Measurements from ENCODE around the gene MTIF2.
"Not testable (repeated sequence)": the region's sequence is repeated elsewhere in the genome, so short reads cannot be mapped to it uniquely, and the experiment has no call there.

The MTIF2 gene

GRCh38 chr2:55279214-55279835 lies 10.3 kb upstream of the MTIF2 start:
- not testable (repeated sequence) for H3K79me2 ChIP-seq (ENCODE audit: insufficient read depth, low read length); H3K4me3 ChIP-seq (ENCODE audit: low read length, poor library complexity, severe bottlenecking); H3K36me3 ChIP-seq (ENCODE audit: insufficient read depth, low read length); H3K9ac ChIP-seq (ENCODE audit: low read depth, low read length, poor library complexity, severe bottlenecking); H2AFZ ChIP-seq (ENCODE audit: low read length); H4K20me1 ChIP-seq (ENCODE audit: insufficient read depth, low read length, poor library complexity, severe bottlenecking); H3K9me3 ChIP-seq (ENCODE audit: insufficient read depth, low read depth, low read length); H3K27me3 ChIP-seq (ENCODE audit: insufficient read depth, low read length, poor library complexity, severe bottlenecking); H3K4me2 ChIP-seq (ENCODE audit: low read depth, low read length, poor library complexity, severe bottlenecking); H3F3A ChIP-seq (ENCODE audit: low read depth); H3K9me2 ChIP-seq (replicated peaks; ENCODE audit: low read depth, low read length)
- peaks cover 19% of the 10 kb centered on the region for H3K4me1 ChIP-seq (ENCODE audit: insufficient read depth, low read length, poor library complexity, severe bottlenecking)

DNA sequence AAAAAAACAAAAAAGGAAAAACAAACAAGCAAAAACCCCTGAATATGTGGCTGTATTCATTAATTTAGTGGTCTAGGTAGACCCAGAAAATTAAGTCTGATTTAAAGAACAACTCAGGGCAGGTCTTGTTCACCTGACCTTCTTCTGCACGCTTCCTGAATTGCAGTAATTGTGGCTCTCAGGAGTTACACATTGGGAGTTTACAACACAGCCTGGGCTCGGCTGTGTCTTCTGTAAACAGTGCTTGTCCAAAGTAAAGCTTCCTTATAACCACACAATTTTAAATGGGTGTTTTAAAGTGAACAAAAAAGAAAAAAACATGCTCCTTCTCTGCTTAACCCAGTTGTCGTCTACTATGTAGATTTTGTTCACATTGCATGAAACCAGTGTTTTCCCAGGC lies 8.3 kb upstream of the MTIF2 start:
- H3K9ac ChIP-seq (ENCODE audit: low read depth, low read length, poor library complexity, severe bottlenecking) = no peak overlapping the region
- H3K27me3 ChIP-seq (ENCODE audit: insufficient read depth, low read length, poor library complexity, severe bottlenecking) = no peaks in the 10 kb centered on the region
- H4K20me1 ChIP-seq (ENCODE audit: insufficient read depth, low read length, poor library complexity, severe bottlenecking) = no peaks in the 10 kb centered on the region
- H3K36me3 ChIP-seq (ENCODE audit: insufficient read depth, low read length) = no peaks in the 10 kb centered on the region
- H2AFZ ChIP-seq (ENCODE audit: low read length) = no peak overlapping the region
- H3K9me2 ChIP-seq (replicated peaks; ENCODE audit: low read depth, low read length) = no peaks in the 10 kb centered on the region
- no peaks in the 10 kb centered on the region for H3K9me3 ChIP-seq (ENCODE audit: insufficient read depth, low read depth, low read length)
- TF ChIP-seq EZH2phosphoT487 (IDR thresholded peaks at IDR 0.05; ENCODE audit: borderline replicate concordance) = no peak
- TF ChIP-seq CTCF (conservative IDR thresholded peaks at IDR 0.05; ENCODE audit: low read length) = no peak
- H3K4me1 ChIP-seq (ENCODE audit: insufficient read depth, low read length, poor library complexity, severe bottlenecking) = peaks cover 6% of the 10 kb centered on the region
- H3F3A ChIP-seq (ENCODE audit: low read depth) = no peaks in the 10 kb centered on the region
- H3K79me2 ChIP-seq (ENCODE audit: insufficient read depth, low read length) = peaks cover under 1% of the 10 kb centered on the region; the same call in 1 of the 2 replicates
- H3K4me2 ChIP-seq (ENCODE audit: low read depth, low read length, poor library complexity, severe bottlenecking) = no peak overlapping the region
- no peak overlapping the region for H3K4me3 ChIP-seq (ENCODE audit: low read length, poor library complexity, severe bottlenecking)

DNA sequence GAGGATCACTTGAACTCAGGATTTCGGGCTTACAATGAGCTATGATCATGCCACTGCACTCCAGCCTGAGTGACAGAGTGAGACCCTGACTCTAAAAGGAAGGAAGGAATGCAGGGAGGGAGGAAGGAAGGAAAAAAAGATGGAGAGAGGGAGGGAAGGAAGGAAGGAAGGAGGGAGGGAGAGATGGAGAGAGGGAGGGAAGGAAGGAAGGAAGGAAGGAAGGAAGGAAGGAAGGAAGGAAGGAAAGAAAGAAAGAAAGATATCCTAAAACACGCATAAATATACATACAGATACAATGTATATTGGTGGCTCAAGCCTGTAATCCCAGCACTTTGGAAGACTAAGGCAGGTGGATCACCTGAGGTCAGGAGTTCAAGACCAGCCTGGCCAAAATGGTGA lies 5.3 kb upstream of the MTIF2 start:
- not testable (repeated sequence) for H3K27me3 ChIP-seq (ENCODE audit: insufficient read depth, low read length, poor library complexity, severe bottlenecking); H3K9me3 ChIP-seq (ENCODE audit: insufficient read depth, low read depth, low read length); H3K9me2 ChIP-seq (replicated peaks; ENCODE audit: low read depth, low read length); H4K20me1 ChIP-seq (ENCODE audit: insufficient read depth, low read length, poor library complexity, severe bottlenecking); H2AFZ ChIP-seq (ENCODE audit: low read length); H3F3A ChIP-seq (ENCODE audit: low read depth); H3K79me2 ChIP-seq (ENCODE audit: insufficient read depth, low read length); H3K36me3 ChIP-seq (ENCODE audit: insufficient read depth, low read length); H3K4me2 ChIP-seq (ENCODE audit: low read depth, low read length, poor library complexity, severe bottlenecking); H3K9ac ChIP-seq (ENCODE audit: low read depth, low read length, poor library complexity, severe bottlenecking); H3K4me3 ChIP-seq (ENCODE audit: low read length, poor library complexity, severe bottlenecking)
- H3K4me1 ChIP-seq (ENCODE audit: insufficient read depth, low read length, poor library complexity, severe bottlenecking) = peaks cover 14% of the 10 kb centered on the region

DNA sequence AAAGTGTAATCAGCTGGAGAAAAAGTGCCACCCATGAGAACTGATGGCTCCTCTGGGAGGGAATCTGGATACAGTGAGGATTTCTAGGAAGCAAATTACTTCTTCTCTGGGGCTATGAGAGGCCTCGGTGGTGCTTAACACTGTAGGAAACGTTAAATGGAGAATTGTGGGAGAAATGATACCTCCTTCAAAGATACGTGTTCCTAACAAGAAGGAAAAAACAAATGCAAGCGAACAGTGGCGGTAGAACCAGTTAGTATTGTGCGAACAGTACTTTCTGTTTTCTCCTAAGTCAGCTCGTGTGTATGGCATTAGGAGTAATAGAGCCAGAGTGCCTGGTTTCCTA lies 587 bp upstream of the MTIF2 start:
- Histone ChIP-seq H3K9ac (ENCODE audit: low read depth, low read length, poor library complexity, severe bottlenecking) (peak overlapping the region; percentile 93), H3K27me3 (ENCODE audit: insufficient read depth, low read length, poor library complexity, severe bottlenecking) (no peaks in the 10 kb centered on the region), H4K20me1 (ENCODE audit: insufficient read depth, low read length, poor library complexity, severe bottlenecking) (no peaks in the 10 kb centered on the region), H3K36me3 (ENCODE audit: insufficient read depth, low read length) (no peaks in the 10 kb centered on the region), H3K9me3 (ENCODE audit: insufficient read depth, low read depth, low read length) (no peaks in the 10 kb centered on the region), H3K4me3 (ENCODE audit: low read length, poor library complexity, severe bottlenecking) (peak overlapping the region; percentile 92), H3K4me2 (ENCODE audit: low read depth, low read length, poor library complexity, severe bottlenecking) (peak overlapping the region; percentile 81), H2AFZ (ENCODE audit: low read length) (peak overlapping the region; percentile 92), H3K9me2 (replicated peaks; ENCODE audit: low read depth, low read length) (no peaks in the 10 kb centered on the region), H3K79me2 (ENCODE audit: insufficient read depth, low read length) (peaks cover 17% of the 10 kb centered on the region), H3K4me1 (ENCODE audit: insufficient read depth, low read length, poor library complexity, severe bottlenecking) (peaks cover 21% of the 10 kb centered on the region), H3F3A (ENCODE audit: low read depth) (no peaks in the 10 kb centered on the region)
- TF ChIP-seq EZH2phosphoT487 (IDR thresholded peaks at IDR 0.05; ENCODE audit: borderline replicate concordance) (no peak), CTCF (conservative IDR thresholded peaks at IDR 0.05; ENCODE audit: low read length) (no peak)
